ENCODE data around the gene PRKCB. TPM values are rescaled to one million over a fixed set of nuclear protein-coding genes. Genes with fewer than 3 reads are reported as not detected.

The PRKCB gene
- total and polyA plus RNA-seq, 9 donors = 0.38 to 5.0 (median 1.2) TPM

- Histone ChIP-seq H3K9me3 (no peaks in the 10 kb centered on the region), H3K27me3 (no peaks in the 10 kb centered on the region), H3K4me3 (no peak overlapping the region), H3K27ac (no peak overlapping the region), H3K4me1 (ENCODE audit: insufficient read depth) (no peaks in the 10 kb centered on the region), H3K36me3 (no peaks in the 10 kb centered on the region)
- DNase-seq = no peak
- intact Hi-C loops (cut with DNase I) = no loop called here
- 88 to 94% (median 90%) methylated on average over 4 of the region's 4 CpGs for WGBS, 3 donors
- TF ChIP-seq EP300 (IDR thresholded peaks at IDR 0.05) = no peak
- no peak for TF ChIP-seq CTCF (IDR thresholded peaks at IDR 0.05)
- no peak for TF ChIP-seq POLR2A (IDR thresholded peaks at IDR 0.05)
These were observed 112.1 kb downstream of the PRKCB start for GRCh38 chr16:23947838-23948237.

- TF ChIP-seq EP300 (IDR thresholded peaks at IDR 0.05) (no peak), POLR2A (IDR thresholded peaks at IDR 0.05) (no peak), CTCF (IDR thresholded peaks at IDR 0.05) (no peak)
- intact Hi-C loops (cut with DNase I) = no loop called here
These were observed 113.2 kb downstream of the PRKCB start for GRCh38 chr16:23948949-23949411.

GRCh38 chr16:23949630-23950290 is 114.0 kb downstream of the PRKCB start:
- no peaks in the 10 kb centered on the region for H3K36me3 ChIP-seq
- H3K27ac ChIP-seq = no peak overlapping the region
- 72 to 75% (median 73%) methylated on average over 5 of the region's 5 CpGs for WGBS, 3 donors
- intact Hi-C loops (cut with DNase I) = no loop called here
- H3K4me1 ChIP-seq (ENCODE audit: insufficient read depth) = no peaks in the 10 kb centered on the region
- no peaks in the 10 kb centered on the region for H3K27me3 ChIP-seq
- H3K4me3 ChIP-seq = no peak overlapping the region
- DNase-seq = no peak
- TF ChIP-seq POLR2A (IDR thresholded peaks at IDR 0.05) = no peak
- no peak for TF ChIP-seq CTCF (IDR thresholded peaks at IDR 0.05)
- no peak for TF ChIP-seq EP300 (IDR thresholded peaks at IDR 0.05)
- no peaks in the 10 kb centered on the region for H3K9me3 ChIP-seq

More at GRCh38 chr16:23948949-23949411, 113.2 kb downstream of the PRKCB start:
- Histone ChIP-seq H3K36me3 (no peaks in the 10 kb centered on the region), H3K27ac (no peak overlapping the region), H3K4me1 (ENCODE audit: insufficient read depth) (no peaks in the 10 kb centered on the region), H3K27me3 (no peaks in the 10 kb centered on the region), H3K9me3 (no peaks in the 10 kb centered on the region), H3K4me3 (no peak overlapping the region)
- DNase-seq = no peak
- WGBS, 3 donors = 64 to 75% (median 70%) methylated on average over 11 of the region's 11 CpGs

- no peaks in the 10 kb centered on the region for H3K27me3 ChIP-seq
- intact Hi-C loops (cut with DNase I) = no loop called here
- no peak for DNase-seq
- WGBS, 3 donors = 51 to 59% (median 58%) methylated on average over 3 of the region's 3 CpGs
- no peaks in the 10 kb centered on the region for H3K36me3 ChIP-seq
- TF ChIP-seq EP300 (IDR thresholded peaks at IDR 0.05) (no peak), POLR2A (IDR thresholded peaks at IDR 0.05) (no peak), CTCF (IDR thresholded peaks at IDR 0.05) (no peak)
- no peaks in the 10 kb centered on the region for H3K9me3 ChIP-seq
- H3K4me3 ChIP-seq = no peak overlapping the region
- no peak overlapping the region for H3K27ac ChIP-seq
- H3K4me1 ChIP-seq (ENCODE audit: insufficient read depth) = no peaks in the 10 kb centered on the region
These were observed 114.6 kb downstream of the PRKCB start for GRCh38 chr16:23950291-23950894.

All from ovary (tissue), 9 donors.